GM04504 (cell line): ENCODE results near the gene RGS9BP.
"Not testable (repeated sequence)": the region's sequence is repeated elsewhere in the genome, so short reads cannot be mapped to it uniquely, and the experiment has no call there.

Experiments
- DNase-seq: peaks from one replicate; pipeline ENCODE4 v3.0.0-alpha.2; 2012; ENCODE audit warnings: low read depth

The RGS9BP gene

DNA sequence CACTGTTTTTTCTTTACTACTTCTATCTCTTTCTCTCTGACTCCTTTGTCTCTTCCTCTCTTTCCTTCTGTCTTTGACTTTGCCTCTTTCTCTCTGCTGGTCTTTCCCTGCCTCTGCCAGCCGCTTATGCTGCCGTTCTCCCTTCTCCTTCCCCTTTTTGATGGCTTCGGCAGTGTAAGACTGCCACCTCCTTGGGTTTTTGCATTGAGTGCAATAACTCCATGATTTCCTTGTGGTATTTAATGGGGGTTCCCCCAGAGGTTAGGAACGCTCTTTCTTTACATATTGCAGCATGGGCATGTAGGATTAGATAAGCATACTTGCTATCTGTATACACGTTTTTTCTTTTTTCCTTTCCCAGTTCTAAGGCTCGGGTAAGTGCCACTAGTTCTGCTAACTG lies 19.9 kb downstream of the RGS9BP start:
- not testable (repeated sequence) for DNase-seq

DNA sequence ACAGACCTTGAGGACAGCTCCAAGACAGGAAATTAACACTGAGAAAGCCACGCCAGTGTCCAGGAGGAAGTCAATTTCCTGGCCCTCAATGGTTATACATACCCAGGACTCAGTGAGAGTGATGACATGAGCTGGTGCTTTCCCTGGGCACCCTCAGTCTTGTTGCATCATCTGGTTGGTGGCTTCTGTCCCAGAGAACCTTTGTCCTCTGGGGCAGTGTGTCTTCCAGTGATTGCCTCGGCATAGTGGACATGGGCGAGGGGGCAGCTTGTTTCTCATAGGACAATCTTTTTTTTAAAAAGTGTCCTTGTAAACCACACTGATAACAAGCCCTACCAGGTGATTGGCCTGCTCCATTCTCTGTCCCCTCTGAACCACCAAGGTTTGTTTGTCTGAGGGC lies 21.1 kb downstream of the RGS9BP start:
- not testable (repeated sequence) for DNase-seq

DNA sequence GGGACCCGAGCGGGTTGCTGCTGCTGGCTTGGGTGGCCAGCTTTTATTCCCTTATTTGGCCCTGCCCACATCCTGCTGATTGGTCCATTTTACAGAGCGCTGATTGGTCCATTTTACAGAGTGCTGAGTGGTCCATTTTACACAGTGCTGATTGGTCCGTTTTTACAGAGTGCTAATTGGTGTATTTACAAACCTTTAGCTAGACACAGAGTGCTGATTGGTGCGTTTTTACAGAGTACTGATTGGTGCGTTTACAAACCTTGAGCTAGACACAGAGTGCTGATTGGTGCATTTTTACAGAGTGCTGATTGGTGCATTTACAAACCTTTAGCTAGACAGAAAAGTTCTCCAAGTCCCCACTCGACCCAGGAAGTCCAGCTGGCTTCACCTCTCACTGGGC lies 24.5 kb downstream of the RGS9BP start:
- DNase-seq, result not testable (repeated sequence)

DNA sequence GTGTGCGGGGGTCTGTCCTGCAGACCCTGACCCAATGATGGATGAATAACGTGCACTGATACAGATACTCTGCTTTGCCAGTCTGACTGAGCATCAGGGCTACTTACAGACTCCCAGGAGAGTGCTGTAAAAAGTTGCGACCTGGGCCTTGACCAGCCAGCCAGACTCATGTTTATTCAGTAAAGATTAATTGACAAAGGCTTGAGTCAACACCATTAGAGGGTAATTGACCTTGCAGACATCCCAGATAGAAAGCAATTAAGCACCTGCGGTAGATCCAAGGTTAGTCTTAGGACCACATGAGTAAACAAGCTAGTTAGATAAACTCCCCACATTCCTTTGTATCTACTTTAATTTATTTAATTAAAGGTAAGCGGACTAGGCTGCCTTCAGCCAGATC lies 26.4 kb downstream of the RGS9BP start:
- DNase-seq, result no peak

DNA sequence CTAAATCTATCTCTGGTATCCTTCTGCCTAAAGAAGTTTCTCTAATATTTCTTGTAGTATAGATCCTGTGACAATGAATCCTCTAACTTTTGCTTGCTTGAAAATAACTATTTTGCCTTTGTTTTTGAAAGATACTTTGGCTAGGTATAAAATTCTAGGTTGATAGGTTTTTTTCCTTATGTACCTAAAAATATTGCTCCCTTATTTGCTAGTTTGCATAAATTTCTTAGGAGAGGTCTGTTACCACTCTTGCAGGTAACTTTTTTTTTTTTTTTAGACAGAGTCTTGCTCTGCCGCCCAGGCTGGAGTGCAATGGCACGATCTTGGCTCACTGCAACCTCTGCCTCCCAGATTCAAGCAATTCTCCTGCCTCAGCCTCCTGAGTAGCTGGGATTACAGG lies 28.4 kb downstream of the RGS9BP start:
- not testable (repeated sequence) for DNase-seq

DNA sequence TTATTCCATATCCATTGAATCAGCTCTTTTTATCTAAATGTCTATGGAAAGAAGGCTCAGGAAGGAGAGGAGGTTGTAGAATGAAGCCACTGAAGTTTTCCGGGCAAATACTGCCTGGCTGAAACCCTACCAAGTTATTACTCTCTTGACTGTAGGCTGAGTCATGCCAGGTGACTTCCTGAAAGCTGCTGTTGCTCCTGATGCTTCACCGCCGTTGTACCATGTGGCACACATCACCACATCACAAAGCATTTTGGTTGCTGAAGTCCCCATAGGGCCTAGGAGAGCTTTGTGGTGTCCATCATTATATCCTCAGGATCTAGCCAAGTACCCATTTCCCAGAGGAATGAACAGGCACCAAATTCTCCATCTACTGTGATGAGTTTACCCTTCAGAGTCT lies 32.8 kb downstream of the RGS9BP start:
- no peak for DNase-seq

DNA sequence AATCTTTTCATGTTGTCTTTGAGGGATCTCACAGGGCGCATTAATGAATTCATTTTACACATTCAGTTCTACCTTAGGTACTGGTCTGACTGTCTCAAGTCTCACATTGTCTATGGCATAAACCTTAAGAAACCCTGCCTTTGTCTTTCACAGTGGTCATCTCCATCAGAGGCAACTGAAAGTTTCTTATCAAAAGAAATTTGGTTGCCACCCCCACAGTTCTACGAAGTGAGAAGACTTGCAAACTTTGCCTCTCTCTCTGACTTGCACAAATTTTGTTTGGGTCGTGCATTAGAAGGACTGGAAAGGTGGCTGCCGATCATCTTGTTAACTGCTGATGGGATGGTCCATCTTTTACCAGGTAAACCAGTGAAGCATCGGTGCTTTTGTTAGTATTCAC lies 33.4 kb downstream of the RGS9BP start:
- no peak for DNase-seq

DNA sequence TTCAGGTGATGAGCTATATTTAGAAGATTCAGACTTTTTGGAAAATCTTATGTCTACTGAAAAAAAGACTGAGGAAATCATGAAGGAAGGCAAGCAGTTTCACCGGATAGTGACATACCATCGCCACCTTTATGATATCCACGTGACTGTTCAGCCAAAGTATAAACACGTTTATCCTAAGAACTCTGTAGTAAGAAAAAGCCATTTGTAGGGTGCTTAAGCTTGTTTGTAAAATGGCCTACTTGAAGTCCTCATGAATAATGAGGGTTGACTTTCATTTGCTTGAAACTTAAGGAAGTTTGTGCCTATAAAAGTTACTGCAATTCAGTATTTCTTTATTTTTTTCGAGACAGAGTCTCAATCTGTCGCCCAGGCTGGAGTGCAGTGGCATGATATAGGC lies 36.1 kb downstream of the RGS9BP start:
- DNase-seq, result no peak

DNA sequence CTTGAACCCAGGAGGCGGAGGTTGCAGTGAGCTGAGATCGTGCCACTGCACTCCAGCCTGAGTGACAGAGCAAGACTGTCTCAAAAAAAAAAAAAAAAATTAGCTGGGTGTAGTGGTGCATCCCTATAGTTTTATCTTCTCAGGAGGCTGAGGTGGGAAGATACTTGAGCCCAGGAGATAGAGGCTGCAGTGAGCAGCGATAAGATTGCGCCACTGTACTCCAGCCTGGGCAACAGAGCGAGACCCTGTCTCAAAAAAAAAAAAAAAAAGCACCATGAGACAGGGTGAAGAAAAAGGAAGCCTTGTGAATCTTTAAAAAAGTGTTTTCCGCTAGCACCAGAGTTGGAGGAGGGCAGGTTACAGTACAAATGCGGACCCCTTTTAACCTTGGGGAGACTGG lies 40.6 kb downstream of the RGS9BP start:
- not testable (repeated sequence) for DNase-seq

DNA sequence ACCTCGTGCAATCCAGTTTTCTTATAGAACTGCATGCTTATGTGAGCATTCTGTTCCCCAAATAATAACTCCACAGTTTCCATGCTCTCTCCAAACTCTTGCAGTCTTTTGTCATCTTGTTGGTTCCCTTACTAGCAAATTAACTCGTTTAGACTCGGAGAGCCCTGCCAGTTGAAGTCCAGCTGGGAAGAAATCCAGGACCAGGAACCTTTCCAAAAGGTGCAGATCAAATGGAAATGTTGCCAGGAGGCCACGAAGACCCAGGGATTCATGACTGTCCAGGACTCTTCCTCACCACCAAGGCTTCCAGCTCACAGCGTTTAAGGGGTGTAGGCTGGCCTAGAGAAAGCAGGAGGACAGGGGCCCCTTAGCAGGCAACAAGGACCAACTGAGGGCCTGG lies 41.8 kb downstream of the RGS9BP start:
- no peak for DNase-seq

DNA sequence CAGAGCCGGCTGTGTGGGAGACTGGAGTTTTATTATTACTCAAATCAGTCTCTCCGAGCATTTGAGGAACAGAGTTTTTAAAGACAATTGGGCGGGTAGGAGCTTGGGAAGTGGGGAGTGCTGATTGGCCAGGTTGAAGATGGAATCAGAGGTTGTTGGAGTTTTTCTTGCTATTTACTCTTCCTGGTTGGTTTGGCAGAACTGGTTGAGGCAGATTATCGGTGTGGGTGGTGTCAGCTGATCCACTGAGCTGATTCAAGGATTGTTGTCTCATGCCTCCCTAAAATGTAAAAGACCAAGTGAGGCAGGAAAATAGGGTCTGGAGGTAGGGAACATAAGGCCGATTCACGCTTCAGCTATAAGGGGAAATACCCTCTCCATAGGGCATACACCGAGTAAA lies 42.6 kb downstream of the RGS9BP start:
- no peak for DNase-seq

DNA sequence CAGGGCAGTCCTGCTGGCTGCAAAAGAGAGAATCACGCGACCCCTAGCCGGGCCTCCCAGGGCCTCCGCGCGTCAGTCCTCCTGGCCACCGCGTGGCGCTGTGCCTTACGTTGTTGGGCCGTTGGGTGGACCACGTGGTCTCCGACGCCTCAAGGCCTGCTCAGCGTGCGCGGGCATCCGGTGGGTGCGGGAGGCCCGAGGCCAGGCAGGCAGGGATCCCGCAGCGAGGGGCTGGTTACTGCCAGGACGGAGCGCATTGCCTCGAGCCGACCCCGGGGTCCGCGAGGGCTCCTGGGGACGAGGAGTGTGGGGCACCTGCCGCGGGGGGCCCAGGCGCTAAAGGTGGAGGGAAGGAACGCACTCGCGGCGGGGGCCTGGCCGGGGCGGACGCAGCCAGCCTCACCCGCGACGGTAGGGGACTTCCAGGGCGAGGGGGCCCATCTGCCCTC lies 44.0 kb downstream of the RGS9BP start, which contains the start of gene TDRD12:
Gene TDRD12, plus strand, starts transcription at position 157 of the 449 bp plus-strand sequence. CDS start 306 bp downstream, outside the sequence.
- DNase-seq, result no peak

DNA sequence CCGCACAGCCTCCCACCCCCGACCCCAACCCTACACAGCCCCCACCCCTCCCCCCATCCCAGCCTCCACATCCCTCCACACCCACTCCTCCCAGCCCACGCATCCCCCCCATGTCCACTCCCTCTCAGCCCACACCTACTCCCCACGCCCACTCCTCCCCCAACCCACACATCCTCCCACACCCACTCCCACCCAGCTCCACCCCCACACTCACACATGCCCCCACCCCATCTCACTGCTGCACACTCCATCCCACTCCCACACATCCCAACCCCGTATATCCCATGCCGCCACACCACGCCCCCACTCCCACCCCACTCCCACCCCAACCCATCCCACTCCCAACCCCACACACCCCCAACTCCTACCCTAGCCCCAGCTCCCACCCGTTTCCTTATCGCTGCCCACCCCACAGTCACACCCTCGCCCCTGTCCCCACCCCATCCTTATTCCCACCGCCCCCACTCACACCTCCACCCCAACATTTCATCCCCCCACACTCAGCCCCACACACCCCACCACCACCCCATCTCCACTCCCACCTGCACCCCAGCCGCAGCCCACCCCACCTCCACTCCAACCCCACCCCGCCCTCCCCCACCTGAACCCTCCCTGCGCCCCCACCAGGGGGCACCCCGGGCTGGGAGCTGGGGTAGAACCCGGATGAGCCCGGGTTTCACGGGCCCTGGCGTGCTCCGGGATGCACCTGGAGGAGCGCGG lies 44.7 kb downstream of the RGS9BP start:
- no peak for DNase-seq

DNA sequence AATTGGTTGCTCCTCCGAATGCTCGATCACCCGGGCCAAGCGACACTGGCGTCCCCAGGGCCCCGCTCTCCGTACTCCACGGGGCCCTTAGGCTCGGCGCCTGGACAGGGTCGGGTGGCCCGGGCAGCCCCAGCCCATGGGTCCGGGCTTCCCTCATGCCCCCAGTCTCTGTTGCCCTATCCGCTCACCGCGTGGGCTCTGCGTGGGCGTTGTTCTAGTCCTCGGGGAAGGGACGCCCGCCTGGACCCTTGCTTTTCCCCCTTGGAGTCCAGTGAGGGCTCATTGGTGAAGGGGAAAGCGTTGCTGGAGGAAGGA lies 45.2 kb downstream of the RGS9BP start:
- no peak for DNase-seq
